Measurements from ENCODE around the gene GXYLT2.

GXYLT2 gene

DNA sequence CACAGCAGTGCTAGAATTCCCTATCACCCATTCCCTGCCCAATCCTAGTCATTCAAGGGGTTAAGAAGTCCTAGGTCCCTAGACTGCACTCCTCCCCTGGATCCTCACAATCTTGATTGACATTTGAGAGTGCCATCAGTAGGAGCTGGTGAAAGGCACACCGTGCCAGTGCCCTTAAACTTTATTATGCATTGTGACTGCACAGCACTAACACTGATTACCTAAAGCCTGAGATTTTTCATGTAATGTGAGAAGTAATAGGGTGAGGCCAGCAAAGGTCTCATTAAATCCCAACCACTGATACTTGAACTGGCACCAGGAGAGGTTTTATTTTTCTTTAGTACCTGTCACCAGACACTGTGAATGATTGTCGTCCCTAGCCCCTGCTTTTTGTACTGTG is 16.3 kb downstream of the GXYLT2 start:
- TF ChIP-seq, protein P1, sequence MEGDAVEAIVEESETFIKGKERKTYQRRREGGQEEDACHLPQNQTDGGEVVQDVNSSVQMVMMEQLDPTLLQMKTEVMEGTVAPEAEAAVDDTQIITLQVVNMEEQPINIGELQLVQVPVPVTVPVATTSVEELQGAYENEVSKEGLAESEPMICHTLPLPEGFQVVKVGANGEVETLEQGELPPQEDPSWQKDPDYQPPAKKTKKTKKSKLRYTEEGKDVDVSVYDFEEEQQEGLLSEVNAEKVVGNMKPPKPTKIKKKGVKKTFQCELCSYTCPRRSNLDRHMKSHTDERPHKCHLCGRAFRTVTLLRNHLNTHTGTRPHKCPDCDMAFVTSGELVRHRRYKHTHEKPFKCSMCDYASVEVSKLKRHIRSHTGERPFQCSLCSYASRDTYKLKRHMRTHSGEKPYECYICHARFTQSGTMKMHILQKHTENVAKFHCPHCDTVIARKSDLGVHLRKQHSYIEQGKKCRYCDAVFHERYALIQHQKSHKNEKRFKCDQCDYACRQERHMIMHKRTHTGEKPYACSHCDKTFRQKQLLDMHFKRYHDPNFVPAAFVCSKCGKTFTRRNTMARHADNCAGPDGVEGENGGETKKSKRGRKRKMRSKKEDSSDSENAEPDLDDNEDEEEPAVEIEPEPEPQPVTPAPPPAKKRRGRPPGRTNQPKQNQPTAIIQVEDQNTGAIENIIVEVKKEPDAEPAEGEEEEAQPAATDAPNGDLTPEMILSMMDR (IDR thresholded peaks at IDR 0.05; ENCODE audit: low read depth, low read length) = no peak
- H3K4me3 ChIP-seq (ENCODE audit: low read depth, low read length) = no peak overlapping the region

DNA sequence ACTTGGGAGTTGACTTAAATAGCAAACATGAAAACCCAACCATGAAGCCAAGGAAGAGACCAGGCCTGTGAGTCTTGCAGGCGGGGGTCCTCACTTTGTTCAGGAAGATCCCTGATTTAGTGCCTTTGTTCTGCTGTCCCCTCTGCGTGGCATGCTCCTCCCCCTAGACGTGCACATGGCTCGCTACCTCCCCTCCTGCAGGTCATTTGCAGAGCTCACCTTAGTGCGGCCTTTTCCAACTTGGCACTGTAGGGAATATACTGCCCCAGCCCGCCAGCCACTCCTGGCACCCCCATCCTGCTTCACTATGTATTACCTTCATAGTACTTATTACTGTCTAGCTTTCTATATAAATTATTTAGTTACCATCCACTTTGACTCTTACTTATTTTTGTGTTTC is 18.3 kb downstream of the GXYLT2 start:
- H3K4me3 ChIP-seq (ENCODE audit: low read depth, low read length) = no peak overlapping the region
- TF ChIP-seq, protein P1 (IDR thresholded peaks at IDR 0.05; ENCODE audit: low read depth, low read length) = no peak

DNA sequence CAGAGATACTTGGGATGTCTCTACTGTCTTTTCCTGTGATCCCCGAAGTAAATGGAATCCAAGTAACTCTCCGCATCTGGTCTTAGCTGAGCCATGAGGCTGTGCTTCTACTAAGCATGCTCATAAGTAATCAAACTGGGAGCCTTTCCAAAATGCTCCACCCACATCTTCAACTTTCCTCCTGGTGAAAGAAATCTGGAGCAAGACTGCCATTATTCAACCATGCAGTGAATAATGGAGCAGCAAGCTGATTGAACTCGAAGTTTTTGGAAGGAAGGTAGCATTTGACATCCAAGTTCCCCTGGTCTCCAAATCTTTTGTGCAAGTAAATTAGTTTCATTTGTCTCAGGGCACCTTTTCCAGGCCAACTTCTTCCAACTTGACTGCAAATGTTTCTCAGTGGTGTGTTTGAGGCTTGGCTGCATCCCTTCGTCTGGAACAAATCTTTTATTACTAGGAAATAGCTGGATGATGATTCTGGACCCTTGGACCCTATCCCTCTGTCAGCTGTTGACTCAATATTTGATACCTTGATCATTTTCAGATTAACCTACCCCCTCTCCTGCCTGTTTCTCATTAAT is 19.4 kb downstream of the GXYLT2 start:
- TF ChIP-seq, protein P1 (IDR thresholded peaks at IDR 0.05; ENCODE audit: low read depth, low read length) = no peak
- H3K4me3 ChIP-seq (ENCODE audit: low read depth, low read length) = no peak overlapping the region

DNA sequence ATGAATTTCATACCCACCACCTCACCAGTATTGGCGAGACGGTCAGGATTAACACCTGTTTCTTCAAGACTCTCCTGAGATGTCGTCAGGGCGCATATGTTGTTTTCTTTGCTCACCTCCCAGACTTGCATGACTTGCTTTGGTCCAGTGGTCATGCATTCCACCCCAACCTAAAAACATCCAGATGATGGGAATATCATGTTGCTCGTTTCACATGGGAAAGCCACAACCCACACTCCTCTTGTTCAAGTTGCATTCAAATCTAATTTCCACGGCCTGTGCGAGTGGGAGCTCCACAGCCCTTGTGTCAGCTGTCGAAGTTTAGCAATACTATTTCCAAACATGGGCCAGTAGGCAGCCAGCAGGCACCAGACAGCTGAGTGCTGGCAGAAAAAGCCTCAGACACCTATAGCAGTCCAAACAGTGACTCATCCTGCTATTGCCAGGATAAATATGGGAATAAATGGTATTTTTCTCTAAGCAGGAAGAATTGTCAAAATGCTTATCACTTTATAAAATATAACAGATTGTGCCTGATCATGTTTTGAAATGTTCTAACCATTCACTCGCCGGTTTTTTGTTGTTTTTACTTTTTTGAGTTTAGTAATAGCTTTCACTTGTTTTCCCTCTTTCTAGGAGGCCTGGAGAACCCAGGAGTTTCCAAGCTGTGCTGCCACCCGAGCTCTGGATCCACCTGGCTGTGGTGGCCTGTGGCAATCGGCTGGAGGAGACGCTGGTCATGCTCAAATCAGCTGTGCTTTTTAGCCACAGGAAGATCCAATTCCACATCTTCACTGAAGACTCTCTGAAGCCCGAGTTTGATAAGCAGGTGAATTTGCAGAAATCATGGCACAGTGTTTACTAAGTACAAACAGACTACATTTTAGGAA is 20.1 kb downstream of the GXYLT2 start:
- TF ChIP-seq, protein P1 (IDR thresholded peaks at IDR 0.05; ENCODE audit: low read depth, low read length) = no peak
- H3K4me3 ChIP-seq (ENCODE audit: low read depth, low read length) = no peak overlapping the region

DNA sequence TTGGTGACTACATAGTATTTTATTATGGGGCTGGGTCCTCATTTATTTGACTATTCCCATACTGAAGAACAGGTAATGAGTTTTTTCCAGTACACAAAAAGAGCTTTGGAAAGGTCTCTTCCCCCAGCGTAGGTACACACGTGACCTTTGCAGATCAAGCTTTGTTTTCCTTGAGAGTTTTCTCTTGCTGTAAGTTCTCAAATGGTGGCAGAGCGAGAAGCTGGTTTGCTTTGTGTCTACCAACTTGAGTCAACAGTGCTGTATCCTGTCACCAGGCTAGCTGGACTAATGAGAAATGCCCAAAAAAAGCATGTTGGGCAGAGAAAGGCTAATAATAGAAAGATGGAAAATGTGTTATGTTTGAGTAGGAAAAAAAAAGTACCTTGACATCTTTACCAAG is 21.7 kb downstream of the GXYLT2 start:
- TF ChIP-seq, protein P1 (IDR thresholded peaks at IDR 0.05; ENCODE audit: low read depth, low read length) = no peak
- no peak overlapping the region for H3K4me3 ChIP-seq (ENCODE audit: low read depth, low read length)

DNA sequence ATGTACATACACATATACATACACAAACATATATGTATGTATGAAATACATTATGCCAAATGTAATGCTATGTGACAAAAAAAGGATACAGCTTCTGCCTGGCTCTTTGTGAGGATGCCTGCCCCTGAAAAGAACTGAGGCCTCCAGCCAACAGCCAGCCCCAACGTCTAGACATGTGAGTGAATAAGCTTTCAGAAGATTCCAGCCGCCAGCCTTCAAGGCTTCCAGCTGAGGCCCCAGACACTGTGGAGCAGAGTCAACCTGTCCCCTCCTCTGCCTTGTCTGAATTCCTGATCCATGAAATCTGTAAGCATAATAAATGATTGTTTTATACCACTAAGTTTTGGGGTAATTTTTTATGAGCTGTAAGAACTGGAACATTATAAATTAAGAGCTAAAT is 24.7 kb downstream of the GXYLT2 start:
- no peak overlapping the region for H3K4me3 ChIP-seq (ENCODE audit: low read depth, low read length)
- TF ChIP-seq, protein P1 (IDR thresholded peaks at IDR 0.05; ENCODE audit: low read depth, low read length) = no peak

DNA sequence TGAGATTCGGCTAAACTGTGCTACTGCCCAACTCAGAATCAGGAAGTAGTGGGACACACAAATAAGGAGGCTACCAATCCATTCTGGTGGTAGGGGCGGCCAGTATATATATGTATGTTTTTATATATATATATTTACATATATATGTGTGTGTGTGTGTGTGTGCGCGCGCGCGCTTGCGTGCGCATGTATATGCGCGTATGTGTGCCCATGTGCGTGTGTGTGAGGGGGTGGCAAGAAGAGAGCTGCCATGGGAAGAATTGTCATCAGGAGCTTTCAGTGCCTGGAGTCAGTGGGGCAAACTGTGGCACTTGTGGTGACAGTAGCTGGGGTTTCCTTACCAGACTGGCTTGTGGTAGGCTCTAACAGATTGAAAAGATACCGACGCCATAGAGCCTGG is 26.5 kb downstream of the GXYLT2 start:
- no peak overlapping the region for H3K4me3 ChIP-seq (ENCODE audit: low read depth, low read length)
- TF ChIP-seq, protein P1 (IDR thresholded peaks at IDR 0.05; ENCODE audit: low read depth, low read length) = no peak

Measured in WI38 (cell line).